RWPE1 (cell line): ENCODE results near the gene RAB6B.

ENCODE experiments used
- CTCF ChIA-PET: fragments of 350-600 bp; sonication (Branson Sonifier 250); formaldehyde crosslinking; extraction: SDS; loops from one replicate; lab custom pipeline; 2021; lab: Yijun Ruan, JAX
- POLR2A ChIA-PET: fragments of 400-600 bp; formaldehyde crosslinking; extraction: SDS; loops from one replicate; lab custom pipeline; 2020; ENCODE audit warnings: antibody characterized with exemption; ENCODE audit not compliant: low non-redundant PET; lab: Yijun Ruan, JAX
- DNase-seq: peaks from one replicate; pipeline ENCODE4 v3.0.0; 2012; ENCODE audit warnings: low spot score
- H3K27ac ChIP-seq: fragments of 450-650 bp; 2 replicates; pipeline ENCODE4 v1.5.1; 2017
- CTCF ChIP-seq: fragments of 450-650 bp; conservative IDR thresholded peaks from 2 replicates; pipeline ENCODE4 v1.5.1; 2017; ENCODE audit warnings: low read depth, mild to moderate bottlenecking

Gene RAB6B

GRCh38 chr3:133842158-133842557 is 53.5 kb downstream of the RAB6B start:
- H3K27ac ChIP-seq, result no peak overlapping the region
- ChIA-PET CTCF (interaction anchor here (0.5 kb wide), 1 partner anchor 52 kb away, joined by 7 read pairs; no protein-coding TSS in a partner anchor), POLR2A (no interaction called here)
- no peak for DNase-seq
- no peak for TF ChIP-seq CTCF

- TF ChIP-seq CTCF, result no peak
- H3K27ac ChIP-seq, result no peak overlapping the region
- ChIA-PET POLR2A (no interaction called here), CTCF (no interaction called here)
- no peak for DNase-seq
Measured at GRCh38 chr3:133841196-133841595, 54.5 kb downstream of the RAB6B start.

GRCh38 chr3:133840767-133841166 is 54.9 kb downstream of the RAB6B start:
- ChIA-PET CTCF (no interaction called here), POLR2A (no interaction called here)
- no peak for DNase-seq

GRCh38 chr3:133840055-133840737 is 55.5 kb downstream of the RAB6B start:
- ChIA-PET CTCF (no interaction called here), POLR2A (no interaction called here)
- no peak overlapping the region for H3K27ac ChIP-seq
- DNase-seq, result no peak
- no peak for TF ChIP-seq CTCF

More at GRCh38 chr3:133840767-133841166, 54.9 kb downstream of the RAB6B start:
- no peak for TF ChIP-seq CTCF
- no peak overlapping the region for H3K27ac ChIP-seq

GRCh38 chr3:133838916-133839800 is 56.5 kb downstream of the RAB6B start:
- ChIA-PET POLR2A (no interaction called here), CTCF (no interaction called here)
- TF ChIP-seq CTCF, result no peak
- no peak for DNase-seq
- H3K27ac ChIP-seq, result no peak overlapping the region

GRCh38 chr3:133838296-133838789 is 57.3 kb downstream of the RAB6B start:
- ChIA-PET POLR2A (no interaction called here), CTCF (no interaction called here)
- TF ChIP-seq CTCF, result no peak
- no peak overlapping the region for H3K27ac ChIP-seq
- no peak for DNase-seq
